Measurements from ENCODE around the gene EVX2. TPM values are rescaled to one million over a fixed set of nuclear protein-coding genes. Genes with fewer than 3 reads are reported as not detected.

EVX2 gene
- total and polyA plus RNA-seq, 2 donors (not counting 1 experiment from before 2014, with no cell fraction given), result not detected

GRCh38 chr2:176076063-176076462 lies 7.7 kb downstream of the EVX2 start:
- H3K36me3 ChIP-seq (replicated peaks in 1 of 2; ENCODE audit: control extremely low read depth in 1 of 2, control insufficient read depth in 1 of 2, extremely low read depth in 1 of 2, insufficient read depth in 2 of 2, low read length in 1 of 2), result no peaks in the 10 kb centered on the region
- ChIA-PET CTCF (interaction anchor here (2.4 kb wide), 1 partner anchor 51 kb away, joined by 9 read pairs; no protein-coding TSS in a partner anchor), POLR2A (no interaction called here)
- Mint-ChIP-seq H3K27me3 (peaks cover 70% of the 10 kb centered on the region), H3K27ac (no peak overlapping the region), H3K4me3 (no peak overlapping the region), H3K9me3 (ENCODE audit: insufficient read depth) (peaks cover 3% of the 10 kb centered on the region), H3K4me1 (peaks cover 5% of the 10 kb centered on the region)
- ATAC-seq (ENCODE audit: low read depth) (no peak), DNase-seq (peak; percentile 4)
- peaks cover 1 to 84% (median 67%) of the 10 kb centered on the region in 4 experiments for H3K27me3 ChIP-seq (replicated peaks in 1 of 4; ENCODE audit: control extremely low read depth in 1 of 4, control insufficient read depth in 3 of 4, insufficient read depth in 4 of 4, low read length in 3 of 4)
- no peak overlapping the region for H3K4me2 ChIP-seq (replicated peaks; ENCODE audit: low read depth, low read length, poor library complexity, severe bottlenecking)
- no peak overlapping the region for H2AFZ ChIP-seq (ENCODE audit: insufficient read depth, low read depth, low read length, poor library complexity, severe bottlenecking)
- 31% methylated on average over 4 of the region's 7 CpGs for WGBS (ENCODE audit: insufficient coverage)
- no peak overlapping the region for H3K4me3 ChIP-seq (ENCODE audit: control extremely low read depth in 1 of 5, extremely low read depth in 1 of 5, insufficient read depth in 1 of 5, low read depth in 2 of 5, low read length in 4 of 5)
- peaks cover 5 to 38% (median 7%) of the 10 kb centered on the region in 3 donors for H3K9me3 ChIP-seq (ENCODE audit: control extremely low read depth in 1 of 3, control insufficient read depth in 2 of 3, insufficient read depth in 1 of 3, low read length in 2 of 3)
- no peaks in the 10 kb centered on the region for H4K20me1 ChIP-seq (ENCODE audit: control insufficient read depth, insufficient read depth, low read length, poor library complexity, severe bottlenecking)
- intact Hi-C loops (cut with micrococcal nuclease), result loop anchor here (5.0 kb wide), 1 partner anchor 56 kb away; no protein-coding TSS in a partner anchor
- no peak overlapping the region for H3K9ac ChIP-seq (ENCODE audit: low read length)
- H3K27ac ChIP-seq (ENCODE audit: low read length in 2 of 2), result no peak overlapping the region
- TF ChIP-seq EZH2 (IDR thresholded peaks at IDR 0.05; ENCODE audit: borderline replicate concordance, insufficient read depth, low read depth, low read length, poor library complexity, severe bottlenecking) (no peak), CTCF (IDR thresholded peaks at IDR 0.05) (no peak)
- H3K79me2 ChIP-seq (ENCODE audit: control insufficient read depth, insufficient read depth, low read length), result no peaks in the 10 kb centered on the region
- H3K4me1 ChIP-seq (ENCODE audit: control insufficient read depth in 2 of 2, insufficient read depth in 2 of 2, low read length in 2 of 2), result peaks cover 3 to 24% of the 10 kb centered on the region in 2 donors

- POLR2A ChIA-PET, result no interaction called here
- CTCF ChIA-PET, result interaction anchor here (1.0 kb wide), 1 partner anchor 21 kb away, joined by 3 read pairs; no protein-coding TSS in a partner anchor
These were observed 8.3 kb downstream of the EVX2 start for GRCh38 chr2:176075481-176075880.

More at GRCh38 chr2:176075481-176075880, 8.3 kb downstream of the EVX2 start:
- DNase-seq (peak; percentile 28), ATAC-seq (ENCODE audit: low read depth) (no peak)
- peaks cover 73% of the 10 kb centered on the region for H3K27me3 Mint-ChIP-seq
- Histone ChIP-seq H3K9me3 (ENCODE audit: control extremely low read depth in 1 of 3, control insufficient read depth in 2 of 3, insufficient read depth in 1 of 3, low read length in 2 of 3) (peaks cover 0 to 33% (median 7%) of the 10 kb centered on the region in 3 donors), H3K36me3 (replicated peaks in 1 of 2; ENCODE audit: control extremely low read depth in 1 of 2, control insufficient read depth in 1 of 2, extremely low read depth in 1 of 2, insufficient read depth in 2 of 2, low read length in 1 of 2) (no peaks in the 10 kb centered on the region), H3K27me3 (replicated peaks in 1 of 4; ENCODE audit: control extremely low read depth in 1 of 4, control insufficient read depth in 3 of 4, insufficient read depth in 4 of 4, low read length in 3 of 4) (peaks cover 1 to 84% (median 65%) of the 10 kb centered on the region in 4 experiments), H3K4me2 (replicated peaks; ENCODE audit: low read depth, low read length, poor library complexity, severe bottlenecking) (no peak overlapping the region), H4K20me1 (ENCODE audit: control insufficient read depth, insufficient read depth, low read length, poor library complexity, severe bottlenecking) (no peaks in the 10 kb centered on the region), H3K4me1 (ENCODE audit: control insufficient read depth in 2 of 2, insufficient read depth in 2 of 2, low read length in 2 of 2) (peaks cover 3 to 18% of the 10 kb centered on the region in 2 donors), H3K79me2 (ENCODE audit: control insufficient read depth, insufficient read depth, low read length) (no peaks in the 10 kb centered on the region), H3K27ac (ENCODE audit: low read length in 2 of 2) (no peak overlapping the region), H3K9ac (ENCODE audit: low read length) (no peak overlapping the region), H3K4me3 (ENCODE audit: control extremely low read depth in 1 of 5, extremely low read depth in 1 of 5, insufficient read depth in 1 of 5, low read depth in 2 of 5, low read length in 4 of 5) (no peak overlapping the region), H2AFZ (ENCODE audit: insufficient read depth, low read depth, low read length, poor library complexity, severe bottlenecking) (no peak overlapping the region)
- intact Hi-C loops (cut with micrococcal nuclease), result loop anchor here (5.0 kb wide), 1 partner anchor 57 kb away; no protein-coding TSS in a partner anchor
- H3K27ac Mint-ChIP-seq, result no peak overlapping the region
- H3K4me3 Mint-ChIP-seq, result no peak overlapping the region
- peaks cover 5% of the 10 kb centered on the region for H3K4me1 Mint-ChIP-seq
- WGBS (ENCODE audit: insufficient coverage), result 13% methylated on average over 10 of the region's 15 CpGs
- TF ChIP-seq EZH2 (IDR thresholded peaks at IDR 0.05; ENCODE audit: borderline replicate concordance, insufficient read depth, low read depth, low read length, poor library complexity, severe bottlenecking), result no peak
- no peak for TF ChIP-seq CTCF (IDR thresholded peaks at IDR 0.05)
- H3K9me3 Mint-ChIP-seq (ENCODE audit: insufficient read depth), result peaks cover 3% of the 10 kb centered on the region
